KG1 (cell line): Measurements from ENCODE around the gene ST3GAL6.

Experiments
- DNase-seq: peaks from one replicate; lab custom pipeline; 2025; lab: John Stamatoyannopoulos, UW

ST3GAL6 gene

GRCh38 chr3:98740324-98740723, 22.8 kb upstream of the ST3GAL6 start:
- DNase-seq: no peak

GRCh38 chr3:98741121-98741716, 21.9 kb upstream of the ST3GAL6 start:
- no peak for DNase-seq

- DNase-seq: no peak
These were observed 20.1 kb upstream of the ST3GAL6 start for GRCh38 chr3:98743071-98743470.

- no peak for DNase-seq
These were observed 18.9 kb upstream of the ST3GAL6 start for GRCh38 chr3:98744283-98744682.

DNA sequence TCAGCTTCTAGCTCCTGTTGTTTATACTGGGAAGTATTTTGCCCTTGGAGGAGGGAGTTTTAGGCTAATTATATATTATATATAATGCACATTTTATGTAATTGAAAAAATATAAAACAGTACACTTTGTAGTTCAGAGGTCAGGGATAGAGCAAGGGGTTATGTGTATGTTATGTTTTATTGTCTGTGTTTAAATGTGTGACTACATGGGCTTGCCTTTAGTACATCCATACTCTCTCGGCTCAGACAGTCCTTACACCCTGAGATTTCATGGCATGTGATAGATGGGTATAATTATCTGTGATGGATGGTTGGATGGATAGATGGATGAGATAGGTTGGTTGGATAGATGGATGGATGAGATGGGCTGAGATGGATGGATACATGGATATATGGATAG, 17.4 kb upstream of the ST3GAL6 start:
- DNase-seq: no peak

DNA sequence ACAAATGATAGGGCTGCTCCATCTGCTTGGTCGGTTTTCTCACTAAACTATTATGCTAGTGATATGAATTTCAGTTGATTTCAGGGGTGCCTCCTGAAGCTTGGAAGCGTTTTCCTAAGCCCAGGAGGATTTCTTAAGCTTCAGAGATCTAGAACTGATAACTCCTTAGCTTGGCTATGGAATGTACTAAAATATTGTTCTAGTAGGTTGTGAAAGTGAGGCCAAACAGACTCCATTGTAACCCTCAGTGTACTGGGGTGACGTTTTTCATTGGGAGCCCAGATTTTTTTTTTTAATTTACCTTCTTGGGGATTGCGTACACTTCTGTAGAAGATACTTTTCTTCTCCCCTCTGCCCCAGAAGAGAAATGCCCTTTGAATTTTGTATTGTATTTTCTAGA, 17.0 kb upstream of the ST3GAL6 start:
- no peak for DNase-seq

DNA sequence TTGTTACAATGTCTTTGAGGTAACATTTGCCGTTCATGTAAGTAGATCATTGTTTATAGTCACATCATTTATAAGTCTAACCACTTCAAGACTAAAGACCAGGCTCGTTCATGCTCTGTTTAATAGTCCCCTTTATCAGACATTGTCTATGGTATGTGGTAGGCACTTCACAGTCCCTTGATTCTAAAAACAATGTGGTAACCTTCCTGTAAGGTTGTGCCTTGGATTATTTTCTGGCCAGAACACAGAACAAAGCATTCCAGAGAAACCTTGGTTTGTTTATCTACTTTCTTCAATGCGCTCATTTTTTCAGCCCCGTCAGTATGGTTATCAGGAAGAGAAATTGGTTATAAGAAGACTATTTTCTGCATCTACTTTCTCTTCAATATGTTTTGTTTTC, 16.3 kb upstream of the ST3GAL6 start:
- DNase-seq: no peak

DNA sequence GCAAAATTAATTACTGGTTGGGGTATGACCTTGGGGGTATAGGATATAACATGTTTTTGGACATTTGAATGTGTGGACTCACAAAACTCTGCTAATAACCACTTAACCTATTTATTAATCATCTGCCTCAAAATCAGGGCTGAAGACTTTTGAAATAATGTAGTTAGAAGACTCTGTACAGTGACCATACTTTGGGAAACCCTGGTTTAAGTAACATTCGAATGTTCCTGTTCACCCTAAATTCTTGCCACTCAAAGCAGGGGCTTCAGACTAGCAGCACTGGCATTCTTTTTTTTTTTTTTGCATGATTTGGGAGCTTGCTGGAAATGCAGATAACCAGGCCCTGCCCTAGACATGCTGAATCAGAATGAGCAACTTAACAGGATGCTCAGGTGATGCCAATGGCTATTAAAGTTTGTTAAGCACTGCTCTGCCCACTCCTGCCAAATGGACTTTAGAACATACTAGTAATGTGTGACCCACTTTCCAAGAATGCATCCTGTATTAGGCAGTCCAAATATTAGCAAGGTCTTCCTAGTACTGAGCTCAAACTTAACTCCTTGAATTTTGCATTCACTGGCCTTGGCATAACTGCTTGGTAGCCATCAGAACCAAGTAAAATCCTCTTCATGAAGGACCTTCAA, 12.7 kb upstream of the ST3GAL6 start:
- no peak for DNase-seq

DNA sequence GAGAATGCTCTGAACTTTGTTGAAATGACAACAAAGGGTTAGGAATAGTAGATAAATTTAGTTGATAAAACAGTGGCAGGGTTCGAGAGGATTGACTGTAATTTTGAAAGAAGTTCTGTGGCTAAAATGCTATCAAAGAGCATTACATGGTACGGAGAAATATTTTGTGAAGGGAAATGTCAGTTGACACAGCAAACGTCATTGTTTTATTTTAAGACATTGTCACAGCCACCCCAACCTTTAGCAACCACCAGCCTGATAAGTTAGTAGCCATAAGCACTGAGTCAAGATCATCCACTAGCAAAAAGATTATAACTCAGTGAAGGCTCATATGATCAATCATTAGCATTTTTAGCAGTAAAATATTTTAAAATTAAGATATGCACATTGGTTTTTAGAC, 8.7 kb upstream of the ST3GAL6 start:
- DNase-seq: no peak

DNA sequence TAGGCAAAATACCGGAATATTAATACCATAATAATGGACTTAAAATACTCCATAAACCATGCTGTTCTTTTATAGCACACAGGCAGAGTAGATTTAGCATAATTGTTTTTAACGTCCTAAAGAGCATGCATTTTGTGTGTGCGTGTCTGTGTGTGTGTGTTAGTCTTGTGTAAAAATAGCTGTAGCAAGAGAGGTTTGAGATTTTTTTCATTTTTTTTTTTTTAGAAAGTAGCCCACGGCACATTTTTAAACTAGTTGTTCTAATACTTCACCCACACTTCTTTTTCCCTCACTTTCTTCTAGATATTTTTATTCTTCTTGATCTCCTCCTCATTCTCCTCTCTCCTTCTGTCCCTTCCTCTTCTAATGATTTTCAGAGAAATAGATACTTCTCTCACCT, 7.5 kb upstream of the ST3GAL6 start:
- no peak for DNase-seq

DNA sequence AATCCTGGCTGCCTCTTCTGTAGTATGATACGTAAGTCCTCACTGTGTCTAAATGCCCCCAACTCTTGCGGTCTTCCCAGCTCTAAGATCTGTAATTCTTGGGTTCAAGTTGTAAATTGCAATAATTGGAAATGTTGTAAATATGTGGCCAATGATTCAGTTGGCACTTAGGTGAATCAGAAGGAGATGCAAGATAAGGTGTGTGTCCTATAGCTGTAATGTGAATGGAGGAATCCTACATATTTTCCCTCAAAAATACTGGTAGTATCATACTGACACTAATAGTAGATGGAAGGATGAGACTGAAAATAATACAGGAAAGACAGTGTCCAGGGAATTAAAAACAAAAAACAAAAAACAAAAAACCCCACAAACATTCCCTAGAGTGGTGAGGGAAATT, 3.5 kb upstream of the ST3GAL6 start:
- no peak for DNase-seq

DNA sequence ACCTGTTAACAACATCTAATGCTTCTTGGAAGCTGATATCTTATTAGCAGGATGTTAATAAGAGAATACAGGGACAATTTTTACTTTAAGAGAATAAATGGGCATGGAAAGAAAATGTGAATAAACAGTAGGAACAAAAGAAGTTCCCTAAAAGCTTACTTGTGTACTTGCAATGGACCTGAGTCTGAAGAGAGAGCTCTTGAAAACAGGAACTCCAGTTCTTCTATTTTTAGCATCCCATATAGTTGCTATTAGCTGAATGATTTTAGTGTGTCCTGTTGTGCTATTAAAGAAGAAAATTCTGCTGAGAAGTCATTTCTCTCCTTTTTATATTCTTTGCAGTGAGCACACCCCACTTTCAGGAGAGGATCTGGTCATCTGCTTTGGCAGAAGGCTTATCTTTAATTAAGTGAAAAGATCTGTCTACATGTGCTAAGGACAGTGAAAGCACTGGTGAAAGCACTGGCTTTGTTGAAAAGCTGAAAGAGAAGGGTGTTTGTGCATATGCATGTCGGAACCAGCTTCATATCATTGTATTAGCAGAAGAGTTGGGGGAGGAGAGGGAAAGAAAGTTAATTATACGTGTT, 1.4 kb upstream of the ST3GAL6 start:
- DNase-seq: no peak

DNA sequence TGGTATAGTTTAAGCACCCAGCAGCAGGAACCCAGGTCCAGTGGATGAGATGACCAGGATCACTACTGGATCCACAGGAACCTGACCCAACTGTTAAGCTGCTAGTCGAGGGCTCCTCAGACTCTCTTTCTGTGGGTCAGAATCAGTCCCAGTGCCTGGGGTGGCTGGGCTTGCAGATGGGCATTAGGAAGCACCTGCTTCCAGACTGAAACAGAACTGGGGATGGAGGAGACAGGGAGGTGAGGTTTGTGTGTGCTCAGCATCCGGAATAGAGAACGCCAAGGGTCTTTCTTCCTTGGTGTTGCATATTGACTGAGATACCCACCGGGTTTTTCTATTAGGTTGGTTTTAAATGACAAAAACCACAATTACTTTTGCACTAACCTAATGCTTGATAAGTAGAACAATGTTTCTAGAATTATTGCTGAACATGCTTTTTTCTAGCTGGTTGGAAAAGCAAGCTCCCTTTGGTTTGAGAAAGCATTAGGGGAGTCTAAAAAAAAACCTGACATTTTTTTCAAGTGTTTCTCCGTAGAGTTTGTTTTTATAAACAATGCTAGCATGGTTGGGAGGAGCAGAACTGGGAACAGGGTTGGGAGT, 779 bp downstream of the ST3GAL6 start:
- no peak for DNase-seq

GRCh38 chr3:98764472-98764884, 1.3 kb downstream of the ST3GAL6 start:
- no peak for DNase-seq

- no peak for DNase-seq
These were observed 2.6 kb downstream of the ST3GAL6 start for GRCh38 chr3:98765721-98766120.

GRCh38 chr3:98766924-98767323, 3.8 kb downstream of the ST3GAL6 start:
- no peak for DNase-seq

DNA sequence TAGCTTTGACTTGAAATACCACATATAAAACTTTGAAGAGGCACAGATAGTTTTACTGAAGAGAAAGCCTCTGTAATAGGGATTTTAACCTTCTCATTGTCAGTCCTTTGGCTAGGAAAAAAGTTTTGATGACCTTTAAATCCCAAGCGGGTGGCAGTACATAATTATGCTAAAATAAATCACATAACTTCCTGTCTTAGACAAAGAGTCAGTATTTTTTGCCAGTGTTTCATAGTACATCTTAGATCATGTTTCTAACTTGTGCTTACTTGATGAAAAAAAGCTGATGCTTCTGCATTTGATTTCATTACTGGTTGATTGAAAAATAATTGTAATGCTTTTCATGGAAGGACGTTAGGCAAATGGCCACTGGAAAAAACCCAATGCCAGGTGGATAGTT, 5.8 kb downstream of the ST3GAL6 start:
- no peak for DNase-seq

GRCh38 chr3:98769448-98769847, 6.3 kb downstream of the ST3GAL6 start:
- no peak for DNase-seq

- DNase-seq: no peak
These were observed 7.3 kb downstream of the ST3GAL6 start for GRCh38 chr3:98770261-98771039.

- no peak for DNase-seq
These were observed 8.9 kb downstream of the ST3GAL6 start for GRCh38 chr3:98772022-98772421.

GRCh38 chr3:98775459-98776139, 12.5 kb downstream of the ST3GAL6 start:
- no peak for DNase-seq

DNA sequence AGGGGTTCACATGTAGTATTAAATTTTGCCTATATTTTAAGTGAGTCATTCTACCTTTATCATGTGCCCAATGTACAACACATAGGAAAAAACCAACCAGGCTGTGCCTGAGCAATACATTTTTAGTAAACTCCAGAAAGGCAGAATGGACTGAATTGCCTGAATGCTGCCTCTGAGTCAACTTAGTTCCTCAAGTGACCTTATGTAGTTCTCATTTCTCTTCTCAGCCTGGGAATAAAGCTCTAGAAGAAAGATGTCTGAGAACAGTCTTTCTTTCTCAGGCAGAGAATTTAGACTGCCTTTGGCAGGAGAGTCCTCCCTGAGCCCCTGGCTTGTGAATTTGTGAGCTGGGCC, 13.0 kb downstream of the ST3GAL6 start:
- DNase-seq: no peak
